OCI-LY7 (cell line): ENCODE data around the gene MIX23. TPM values are rescaled to one million over a fixed set of nuclear protein-coding genes. Genes with fewer than 3 reads are reported as not detected.
A peak's percentile ranks its signal among the peaks of the same experiment; 100 is the strongest.

Experiments used
- BruUV-seq: library from RNA; stranded (reverse); fragments of 400-500 nt; replicated peaks from 2 replicates; lab custom pipeline; 2021; lab: Mats Ljungman, UMichigan
- CTCF ChIA-PET: fragments of 300-600 bp; sonication (Branson Sonifier 250); formaldehyde crosslinking; loops from one replicate; lab custom pipeline; 2022; ENCODE audit warnings: antibody characterized with exemption; ENCODE audit not compliant: unreplicated experiment; lab: Charles Lee
- POLR2A ChIA-PET: fragments of 300-600 bp; sonication (Branson Sonifier 250); formaldehyde crosslinking; loops from one replicate; lab custom pipeline; 2022; ENCODE audit warnings: antibody characterized with exemption; lab: Charles Lee
- DNase-seq: peaks from one replicate; pipeline ENCODE4 v3.0.0-alpha.2; 2015; ENCODE audit warnings: low spot score
- H2AFZ ChIP-seq: fragments of 200-600 bp; sonication (generic), shearing (Covaris generic); 2 replicates; pipeline ENCODE4 v1.6.1; 2014; ENCODE audit warnings: mild to moderate bottlenecking, antibody characterized with exemption, low read length, moderate library complexity
- H3K27ac ChIP-seq: fragments of 200-600 bp; sonication (generic); 2 replicates; pipeline ENCODE4 v1.5.1; 2014; ENCODE audit warnings: mixed run types, low read depth, mild to moderate bottlenecking, moderate library complexity, low read length, inconsistent platforms; ENCODE audit not compliant: poor library complexity, severe bottlenecking
- H3K36me3 ChIP-seq: fragments of 200-600 bp; sonication (generic); 2 replicates; pipeline ENCODE4 v1.6.1; 2014; ENCODE audit warnings: mild to moderate bottlenecking, antibody characterized with exemption, low read length, moderate library complexity, mixed read lengths; ENCODE audit not compliant: insufficient read depth
- H3K4me1 ChIP-seq: fragments of 200-600 bp; sonication (generic); 2 replicates; pipeline ENCODE4 v1.5.1; 2014; ENCODE audit warnings: mild to moderate bottlenecking, low read length; ENCODE audit not compliant: insufficient read depth, poor library complexity, severe bottlenecking
- H3K4me2 ChIP-seq: fragments of 200-600 bp; sonication (generic); 2 replicates; pipeline ENCODE4 v1.6.1; 2014; ENCODE audit warnings: mild to moderate bottlenecking, low read length
- H3K4me3 ChIP-seq: fragments of 200-600 bp; sonication (generic); 2 replicates; pipeline ENCODE4 v1.5.1; 2014; ENCODE audit warnings: mild to moderate bottlenecking, low read depth, low read length; ENCODE audit not compliant: poor library complexity, severe bottlenecking
- H3K79me2 ChIP-seq: fragments of 200-600 bp; sonication (generic); 2 replicates; pipeline ENCODE4 v1.6.1; 2016; ENCODE audit warnings: low read depth, mild to moderate bottlenecking, low read length, moderate library complexity, mixed read lengths; ENCODE audit not compliant: insufficient read depth
- H3K9me2 ChIP-seq: fragments of 200-600 bp; sonication (generic); 2 replicates; pipeline ENCODE4 v1.6.1; 2016; ENCODE audit warnings: mild to moderate bottlenecking, low read length, mixed read lengths; ENCODE audit not compliant: insufficient read depth
- H3K9me3 ChIP-seq: fragments of 200-600 bp; sonication (generic); 2 replicates; pipeline ENCODE4 v1.6.1; 2014; ENCODE audit warnings: mild to moderate bottlenecking, mixed run types, low read length, mixed read lengths
- H4K20me1 ChIP-seq: fragments of 200-600 bp; sonication (generic); 2 replicates; pipeline ENCODE4 v1.6.1; 2014; ENCODE audit warnings: mild to moderate bottlenecking, antibody characterized with exemption, low read length, moderate library complexity, mixed read lengths; ENCODE audit not compliant: insufficient read depth
- CTCF ChIP-seq: fragments of 200-600 bp; sonication (generic); conservative IDR thresholded peaks from 2 replicates; pipeline ENCODE4 v1.5.1; 2014; ENCODE audit warnings: mild to moderate bottlenecking, antibody characterized with exemption, low read length, moderate library complexity, mixed read lengths
- EZH2phosphoT487 ChIP-seq: fragments of 200-600 bp; sonication (generic); IDR thresholded peaks from 2 replicates; pipeline ENCODE4 v1.6.1; 2018; ENCODE audit warnings: low read depth, borderline replicate concordance, mild to moderate bottlenecking, mixed run types, antibody characterized with exemption, low read length, moderate library complexity, mixed read lengths
- intact Hi-C: fragments of 100-400 bp; cut with micrococcal nuclease; formaldehyde crosslinking; loops from one replicate; pipeline ENCODE4 v1.10.0; 2022; ENCODE audit not compliant: unreplicated experiment
- total RNA-seq, 2 experiments: library from RNA; depleted of rRNA in 1 of 2; stranded (reverse); fragments of >200 nt in 1 of 2; shearing (Covaris generic) in 1 of 2; gene quantifications; 2 replicates each; pipeline ENCODE4 v1.2.3, GENCODE V29; 2014 to 2022

Gene MIX23
- total RNA-seq, 2 experiments from 2014 or later: 44.7 to 71.3 TPM

GRCh38 chr3:122358703-122359032 is 24.4 kb downstream of the MIX23 start:
- H3K79me2 ChIP-seq: no peaks in the 10 kb centered on the region

GRCh38 chr3:122357828-122358702 is 25.0 kb downstream of the MIX23 start:
- ChIA-PET POLR2A (interaction anchor here (1.0 to 1.4 kb wide), 2 partner anchors 7 to 26 kb away, joined by 3 to 4 read pairs; partner anchors contain the start of gene FAM162A), CTCF (interaction anchor here (0.5 kb wide), 1 partner anchor 36 kb away, joined by 3 read pairs; no protein-coding TSS in a partner anchor)
- no peak overlapping the region for H3K4me3 ChIP-seq
- peaks cover 53% of the 10 kb centered on the region for H3K36me3 ChIP-seq
- H3K9me3 ChIP-seq: no peaks in the 10 kb centered on the region
- no peaks in the 10 kb centered on the region for H3K9me2 ChIP-seq
- no peak overlapping the region for H3K4me2 ChIP-seq
- no peak overlapping the region for H3K27ac ChIP-seq
- no peak for TF ChIP-seq CTCF
- H3K79me2 ChIP-seq: no peaks in the 10 kb centered on the region
- intact Hi-C loops: no loop called here
- no peaks in the 10 kb centered on the region for H4K20me1 ChIP-seq
- DNase-seq: no peak
- H2AFZ ChIP-seq: no peak overlapping the region
- no peaks in the 10 kb centered on the region for H3K4me1 ChIP-seq
- BruUV-seq: no TSS peak

More at GRCh38 chr3:122358703-122359032, 24.4 kb downstream of the MIX23 start:
- Histone ChIP-seq H4K20me1 (no peaks in the 10 kb centered on the region), H3K36me3 (peaks cover 59% of the 10 kb centered on the region), H3K4me2 (no peak overlapping the region), H3K9me3 (no peaks in the 10 kb centered on the region), H3K27ac (no peak overlapping the region), H2AFZ (no peak overlapping the region), H3K9me2 (no peaks in the 10 kb centered on the region), H3K4me1 (no peaks in the 10 kb centered on the region), H3K4me3 (no peak overlapping the region)
- POLR2A ChIA-PET: interaction anchor here (1.0 kb wide), 1 partner anchor 8 kb away, joined by 3 read pairs; no protein-coding TSS in a partner anchor
- CTCF ChIA-PET: no interaction called here
- BruUV-seq: no TSS peak
- no peak for DNase-seq
- intact Hi-C loops: no loop called here
- TF ChIP-seq EZH2phosphoT487: no peak
- TF ChIP-seq CTCF: no peak

- intact Hi-C loops: no loop called here
- POLR2A ChIA-PET: no interaction called here
- Histone ChIP-seq H3K4me3 (no peak overlapping the region), H2AFZ (no peak overlapping the region), H3K4me1 (no peaks in the 10 kb centered on the region), H3K9me2 (no peaks in the 10 kb centered on the region), H4K20me1 (no peaks in the 10 kb centered on the region), H3K79me2 (no peaks in the 10 kb centered on the region), H3K9me3 (no peaks in the 10 kb centered on the region), H3K36me3 (peaks cover 36% of the 10 kb centered on the region), H3K4me2 (no peak overlapping the region), H3K27ac (no peak overlapping the region)
- CTCF ChIA-PET: no interaction called here
- peak; percentile 11 for DNase-seq
- no TSS peak for BruUV-seq
- TF ChIP-seq CTCF: peak; percentile 60
- no peak for TF ChIP-seq EZH2phosphoT487
Observed at GRCh38 chr3:122356402-122356801, 26.6 kb downstream of the MIX23 start.
